Activated naive CD8-positive, alpha-beta T cell treated with anti-CD3 and anti-CD28 coated beads, Interleukin-2, amount 50 U/mL, for 24 hours (primary cell): ENCODE measurements around the gene OGA.

Experiments
- ATAC-seq: fragments of 150-1000 bp; cut with Tn5 transposase; one replicate; pipeline ENCODE4 v1.10.0; 2021
- DNase-seq: peaks from one replicate; pipeline ENCODE4 v3.0.0; 2021
- H3K27ac Mint-ChIP-seq: one replicate; pipeline ENCODE4 v1.8.0; 2021; ENCODE audit warnings: mild to moderate bottlenecking, mixed read lengths
- H3K27me3 Mint-ChIP-seq: one replicate; pipeline ENCODE4 v1.8.0; 2021; ENCODE audit warnings: mixed read lengths
- H3K36me3 Mint-ChIP-seq: one replicate; pipeline ENCODE4 v1.8.0; 2021; ENCODE audit warnings: low read depth, mixed read lengths
- H3K4me1 Mint-ChIP-seq: one replicate; pipeline ENCODE4 v1.8.0; 2021; ENCODE audit warnings: mixed read lengths
- H3K4me3 Mint-ChIP-seq: one replicate; pipeline ENCODE4 v1.8.0; 2021; ENCODE audit warnings: mild to moderate bottlenecking, moderate library complexity, mixed read lengths
- H3K9me3 Mint-ChIP-seq: one replicate; pipeline ENCODE4 v1.8.0; 2021; ENCODE audit warnings: mixed read lengths

OGA gene

DNA sequence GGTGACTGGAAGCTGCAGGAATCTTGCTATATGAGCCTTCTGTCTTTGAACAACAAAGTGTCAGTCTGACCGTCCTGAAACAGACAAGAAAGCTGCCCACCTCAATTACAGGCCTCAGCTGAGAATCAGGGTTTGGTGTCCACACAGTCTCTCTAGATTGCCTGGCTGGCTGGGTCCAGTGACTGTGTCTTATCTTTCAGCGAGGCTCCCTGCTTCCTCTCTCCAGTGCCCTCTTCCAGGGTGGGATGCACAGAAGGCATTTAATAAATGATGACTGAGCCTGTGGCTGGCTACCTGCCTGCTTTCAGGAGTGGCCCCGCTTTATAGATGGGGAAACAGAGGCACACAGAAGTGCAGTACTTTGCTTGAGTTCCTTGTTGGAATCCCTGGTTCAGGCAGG lies 69.7 kb downstream of the OGA start:
- no peak for ATAC-seq
- Mint-ChIP-seq H3K9me3 (no peaks in the 10 kb centered on the region), H3K36me3 (no peaks in the 10 kb centered on the region), H3K27me3 (peaks cover 10% of the 10 kb centered on the region), H3K27ac (no peak overlapping the region), H3K4me3 (no peak overlapping the region), H3K4me1 (no peaks in the 10 kb centered on the region)
- no peak for DNase-seq

GRCh38 chr10:101745074-101745696 lies 73.1 kb downstream of the OGA start:
- Mint-ChIP-seq H3K27ac (no peak overlapping the region), H3K27me3 (peaks cover 13% of the 10 kb centered on the region), H3K36me3 (no peaks in the 10 kb centered on the region), H3K4me3 (no peak overlapping the region), H3K9me3 (no peaks in the 10 kb centered on the region), H3K4me1 (no peaks in the 10 kb centered on the region)
- no peak for ATAC-seq
- no peak for DNase-seq

DNA sequence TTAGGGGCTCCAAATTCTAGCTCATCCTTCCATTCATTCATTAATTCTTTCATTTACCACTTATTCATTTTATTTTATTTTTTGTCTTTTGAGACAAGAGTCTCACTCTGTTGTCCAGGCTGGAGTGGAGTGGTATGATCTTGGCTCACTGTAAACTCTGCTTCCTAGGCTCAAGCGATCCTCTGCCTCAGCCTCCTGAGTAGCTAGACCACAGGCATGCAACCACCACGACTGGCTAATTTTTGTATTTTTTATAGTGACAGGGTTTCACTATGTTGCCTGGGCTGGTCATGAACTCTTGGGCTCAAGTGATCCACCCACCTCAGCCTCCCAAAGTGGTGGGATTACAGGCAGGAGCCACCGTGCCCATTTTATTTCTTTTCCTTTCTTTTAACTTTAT lies 74.0 kb downstream of the OGA start:
- Mint-ChIP-seq H3K27ac (no peak overlapping the region), H3K4me1 (no peaks in the 10 kb centered on the region), H3K9me3 (no peaks in the 10 kb centered on the region), H3K4me3 (no peak overlapping the region), H3K27me3 (peaks cover 15% of the 10 kb centered on the region), H3K36me3 (no peaks in the 10 kb centered on the region)
- DNase-seq (no peak), ATAC-seq (no peak)

GRCh38 chr10:101741938-101742337 lies 76.3 kb downstream of the OGA start:
- H3K4me1 Mint-ChIP-seq = no peaks in the 10 kb centered on the region
- no peak overlapping the region for H3K4me3 Mint-ChIP-seq
- H3K27ac Mint-ChIP-seq = no peak overlapping the region
- ATAC-seq = no peak
- no peaks in the 10 kb centered on the region for H3K36me3 Mint-ChIP-seq
- no peak for DNase-seq
- H3K9me3 Mint-ChIP-seq = no peaks in the 10 kb centered on the region
- H3K27me3 Mint-ChIP-seq = peaks cover 15% of the 10 kb centered on the region

DNA sequence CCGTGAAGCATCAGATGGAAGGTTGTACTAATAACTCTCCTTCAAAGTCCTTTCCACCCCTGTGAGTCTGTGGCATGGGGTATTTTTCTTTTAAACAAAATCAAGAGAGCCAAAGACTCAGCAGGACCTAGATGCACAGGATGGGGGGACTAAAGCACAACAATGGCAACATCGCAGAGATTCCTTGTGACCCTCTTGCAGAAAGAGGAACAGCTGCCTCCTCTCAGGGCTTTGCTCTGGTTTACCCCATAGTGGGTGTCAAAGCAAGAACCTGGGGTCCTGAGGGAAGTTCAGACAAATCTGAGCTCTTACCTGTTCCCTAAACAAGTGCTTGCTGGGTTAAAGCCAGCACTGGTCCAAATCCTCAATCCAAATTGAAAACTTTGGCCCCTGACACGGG lies 81.6 kb downstream of the OGA start:
- Mint-ChIP-seq H3K36me3 (no peaks in the 10 kb centered on the region), H3K4me3 (no peak overlapping the region), H3K9me3 (no peaks in the 10 kb centered on the region), H3K4me1 (no peaks in the 10 kb centered on the region), H3K27ac (no peak overlapping the region), H3K27me3 (peaks cover 20% of the 10 kb centered on the region)
- ATAC-seq (no peak), DNase-seq (no peak)
